HEK293T (cell line): ENCODE data around the gene ZBTB12.

Experiments used
- ARNT ChIP-seq: fragments of 450-650 bp; IDR thresholded peaks from 2 replicates; pipeline ENCODE4 v1.6.1; 2017; ENCODE audit warnings: mild to moderate bottlenecking
- BHLHE40 ChIP-seq: fragments of 450-650 bp; IDR thresholded peaks from 2 replicates; pipeline ENCODE4 v1.6.1; 2016; ENCODE audit warnings: mild to moderate bottlenecking, moderate library complexity, borderline replicate concordance
- ELF4 ChIP-seq: fragments of 450-650 bp; IDR thresholded peaks from 2 replicates; pipeline ENCODE4 v1.6.1; 2017; ENCODE audit warnings: antibody characterized with exemption
- FOXK2 ChIP-seq: fragments of 450-650 bp; IDR thresholded peaks from 2 replicates; pipeline ENCODE4 v1.6.1; 2016; ENCODE audit warnings: mild to moderate bottlenecking
- FOXM1 ChIP-seq: fragments of 450-650 bp; IDR thresholded peaks from 2 replicates; pipeline ENCODE4 v1.6.1; 2017; ENCODE audit warnings: mild to moderate bottlenecking, borderline replicate concordance
- L3MBTL2 ChIP-seq: fragments of 450-650 bp; conservative IDR thresholded peaks from 2 replicates; pipeline ENCODE4 v1.6.1; 2016; ENCODE audit warnings: mild to moderate bottlenecking
- LEF1 ChIP-seq: fragments of 450-650 bp; IDR thresholded peaks from 2 replicates; pipeline ENCODE4 v1.6.1; 2017; ENCODE audit warnings: mild to moderate bottlenecking, borderline replicate concordance
- NFRKB ChIP-seq: fragments of 450-650 bp; IDR thresholded peaks from 2 replicates; pipeline ENCODE4 v1.6.1; 2016; ENCODE audit warnings: mild to moderate bottlenecking, moderate library complexity
- SP1 ChIP-seq: fragments of 450-650 bp; IDR thresholded peaks from 2 replicates; pipeline ENCODE4 v1.6.1; 2017
- TARDBP ChIP-seq: fragments of 450-650 bp; IDR thresholded peaks from 2 replicates; pipeline ENCODE4 v1.6.1; 2016
- TF ChIP-seq, protein P1 (sequence below): fragments of 450-650 bp; IDR thresholded peaks from 2 replicates; pipeline ENCODE4 v1.6.1; 2016

DNA sequence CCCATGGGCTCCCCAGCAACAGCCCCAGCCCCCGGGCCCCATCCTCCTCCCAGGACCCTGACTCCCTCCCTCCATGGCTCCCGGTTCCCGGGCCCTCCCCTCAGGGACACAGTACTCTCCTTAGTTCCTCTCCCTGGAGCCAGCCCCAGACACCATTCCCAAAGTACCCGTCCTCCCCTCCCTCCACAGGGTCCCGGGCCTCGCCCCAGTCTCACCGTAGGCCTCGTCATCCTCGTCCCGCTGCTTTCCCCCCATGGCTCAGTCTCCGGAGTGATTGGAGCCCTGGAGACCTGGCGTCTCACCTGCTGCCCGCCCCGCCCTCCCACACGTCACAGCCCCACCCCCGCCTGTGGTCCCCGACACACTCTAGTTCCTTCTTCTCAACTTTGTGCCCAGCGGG, 23.2 kb downstream of the ZBTB12 start, which contains the start of gene SLC44A4:
- TF ChIP-seq FOXM1 (no peak), SP1 (no peak), TARDBP (no peak), L3MBTL2 (no peak), ELF4 (no peak), ARNT (no peak), BHLHE40 (no peak), LEF1 (no peak), NFRKB (no peak), FOXK2 (no peak)
- TF ChIP-seq, protein P1, sequence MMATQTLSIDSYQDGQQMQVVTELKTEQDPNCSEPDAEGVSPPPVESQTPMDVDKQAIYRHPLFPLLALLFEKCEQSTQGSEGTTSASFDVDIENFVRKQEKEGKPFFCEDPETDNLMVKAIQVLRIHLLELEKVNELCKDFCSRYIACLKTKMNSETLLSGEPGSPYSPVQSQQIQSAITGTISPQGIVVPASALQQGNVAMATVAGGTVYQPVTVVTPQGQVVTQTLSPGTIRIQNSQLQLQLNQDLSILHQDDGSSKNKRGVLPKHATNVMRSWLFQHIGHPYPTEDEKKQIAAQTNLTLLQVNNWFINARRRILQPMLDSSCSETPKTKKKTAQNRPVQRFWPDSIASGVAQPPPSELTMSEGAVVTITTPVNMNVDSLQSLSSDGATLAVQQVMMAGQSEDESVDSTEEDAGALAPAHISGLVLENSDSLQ, result no peak
